GM23338 (cell line): ENCODE results near the gene FOXL1. TPM values are rescaled to one million over a fixed set of nuclear protein-coding genes. Genes with fewer than 3 reads are reported as not detected.

Experiments used
- ATAC-seq: fragments of 200-7000 bp; cut with Tn5 transposase; 3 replicates; pipeline ENCODE4 v1.9.1; 2020
- DNase-seq: peaks from one replicate; pipeline ENCODE4 v3.0.0-alpha.2; 2015; ENCODE audit warnings: low spot score
- H2AFZ ChIP-seq: fragments of 200-600 bp; sonication (generic); 2 replicates; pipeline ENCODE4 v1.8.0; 2016; ENCODE audit warnings: antibody characterized with exemption, mild to moderate bottlenecking, moderate library complexity
- H3F3A ChIP-seq: fragments of 200-600 bp; sonication (generic); replicated peaks from 2 replicates; pipeline ENCODE4 v1.8.0; 2017; ENCODE audit warnings: antibody characterized with exemption, mixed run types, low read depth
- H3K27ac ChIP-seq: fragments of 200-600 bp; sonication (generic); 2 replicates; pipeline ENCODE4 v1.6.1; 2016; ENCODE audit warnings: low read depth
- H3K27me3 ChIP-seq: fragments of 200-600 bp; sonication (generic); 2 replicates; pipeline ENCODE4 v1.8.0; 2016; ENCODE audit warnings: mild to moderate bottlenecking, mixed run types, moderate library complexity; ENCODE audit not compliant: insufficient read depth
- H3K36me3 ChIP-seq: fragments of 200-600 bp; sonication (generic); 2 replicates; pipeline ENCODE4 v1.8.0; 2016; ENCODE audit warnings: mild to moderate bottlenecking; ENCODE audit not compliant: insufficient read depth
- H3K4me1 ChIP-seq: fragments of 200-600 bp; sonication (generic); 2 replicates; pipeline ENCODE4 v1.8.0; 2016; ENCODE audit warnings: mild to moderate bottlenecking, moderate library complexity; ENCODE audit not compliant: insufficient read depth
- H3K4me2 ChIP-seq: fragments of 200-600 bp; sonication (generic); 2 replicates; pipeline ENCODE4 v1.7.1; 2017; ENCODE audit warnings: mixed run types
- H3K4me3 ChIP-seq: fragments of 200-600 bp; sonication (generic); 2 replicates; pipeline ENCODE4 v1.6.1; 2016; ENCODE audit warnings: mixed run types
- H3K79me2 ChIP-seq: fragments of 200-600 bp; sonication (generic); replicated peaks from 2 replicates; pipeline ENCODE4 v1.8.0; 2017; ENCODE audit warnings: mild to moderate bottlenecking; ENCODE audit not compliant: insufficient read depth
- H3K9me2 ChIP-seq: fragments of 200-600 bp; sonication (generic); 2 replicates; pipeline ENCODE4 v1.8.0; 2017; ENCODE audit not compliant: insufficient read depth
- H4K20me1 ChIP-seq: fragments of 200-600 bp; sonication (generic); replicated peaks from 2 replicates; pipeline ENCODE4 v1.8.0; 2017; ENCODE audit warnings: mild to moderate bottlenecking; ENCODE audit not compliant: insufficient read depth
- H3K27ac Mint-ChIP-seq: 2 replicates; pipeline ENCODE4 v1.8.0; 2020; ENCODE audit warnings: inconsistent platforms, mild to moderate bottlenecking, moderate library complexity, mixed read lengths
- H3K27me3 Mint-ChIP-seq: 3 replicates; pipeline ENCODE4 v1.8.0; 2022; ENCODE audit warnings: low read depth, mild to moderate bottlenecking, moderate library complexity, mixed read lengths, inconsistent platforms; ENCODE audit not compliant: insufficient read depth, poor library complexity
- H3K36me3 Mint-ChIP-seq: 3 replicates; pipeline ENCODE4 v1.8.0; 2021; ENCODE audit warnings: low read depth, mild to moderate bottlenecking, inconsistent platforms, moderate library complexity, mixed read lengths
- H3K4me1 Mint-ChIP-seq: 3 replicates; pipeline ENCODE4 v1.8.0; 2020; ENCODE audit warnings: mild to moderate bottlenecking, inconsistent platforms, mixed read lengths
- H3K4me3 Mint-ChIP-seq: 3 replicates; pipeline ENCODE4 v1.8.0; 2021; ENCODE audit warnings: moderate library complexity, mild to moderate bottlenecking, inconsistent platforms, mixed read lengths
- H3K9me3 Mint-ChIP-seq: 3 replicates; pipeline ENCODE4 v1.8.0; 2020; ENCODE audit warnings: moderate library complexity, mild to moderate bottlenecking, inconsistent platforms, mixed read lengths
- NANOG ChIP-seq: IDR thresholded peaks from 2 replicates; pipeline ENCODE4 v1.6.1; 2016; ENCODE audit warnings: antibody characterized with exemption, borderline replicate concordance
- polyA plus RNA-seq: library from polyadenylated mRNA; unstranded; fragments of >200 nt; fragmentation: Nextera tagmentation; extraction: Ambion mirVana; gene quantifications from 2 replicates; pipeline ENCODE4 v1.2.1, GENCODE V29; 2016
- total RNA-seq: library from RNA; depleted of rRNA; stranded (reverse); fragments of >200 nt; shearing (Covaris generic); gene quantifications from 2 replicates; pipeline ENCODE4 v1.2.3, GENCODE V29; 2014
- TF ChIP-seq, protein P1 (sequence below): IDR thresholded peaks from 2 replicates; pipeline ENCODE4 v1.6.1; 2016; ENCODE audit warnings: antibody characterized with exemption
- TF ChIP-seq, protein P2 (sequence below): fragments of 250-450 bp; sonication (Bioruptor Pico); IDR thresholded peaks from 2 replicates; pipeline ENCODE4 v1.5.0; 2020; ENCODE audit warnings: mild to moderate bottlenecking, moderate library complexity
- TF ChIP-seq, protein P3 (sequence below): IDR thresholded peaks from one replicate; pipeline ENCODE4 v1.6.1; 2018; ENCODE audit warnings: antibody characterized with exemption; ENCODE audit not compliant: unreplicated experiment

Gene FOXL1
- total and polyA plus RNA-seq, 2 experiments from 2014 or later, result 0.31 TPM; not detected in 1

DNA sequence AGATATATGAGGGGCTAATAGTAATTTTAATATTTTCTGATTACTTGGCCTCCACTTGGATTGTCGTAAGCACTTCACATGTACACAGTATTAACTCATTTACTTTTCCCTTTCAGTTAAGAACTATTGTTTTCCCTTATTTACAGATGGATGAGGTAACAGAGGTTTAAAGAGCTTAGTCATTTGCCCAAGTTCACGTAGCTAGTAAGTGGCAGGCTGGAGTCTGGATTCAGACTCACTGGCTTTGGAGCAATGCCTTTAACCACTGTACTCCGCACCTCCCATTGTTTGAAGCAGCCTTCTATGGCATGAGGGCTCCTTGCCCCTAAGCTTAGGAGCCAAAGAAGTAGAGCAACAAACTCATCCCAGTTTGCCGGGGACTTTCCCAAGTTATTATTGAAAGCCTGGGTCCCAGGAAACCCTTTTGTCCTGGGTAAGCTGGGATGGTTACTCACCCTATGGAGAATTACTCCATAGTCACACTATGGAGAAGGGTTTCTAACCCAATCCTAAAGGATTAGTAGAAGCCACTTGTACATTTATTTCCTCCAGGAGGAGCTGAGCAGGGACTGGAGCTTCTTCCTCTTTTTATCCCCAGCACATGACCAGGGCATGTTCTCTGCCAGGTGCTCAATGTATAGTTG, 12.3 kb downstream of the FOXL1 start:
- no peak for DNase-seq

DNA sequence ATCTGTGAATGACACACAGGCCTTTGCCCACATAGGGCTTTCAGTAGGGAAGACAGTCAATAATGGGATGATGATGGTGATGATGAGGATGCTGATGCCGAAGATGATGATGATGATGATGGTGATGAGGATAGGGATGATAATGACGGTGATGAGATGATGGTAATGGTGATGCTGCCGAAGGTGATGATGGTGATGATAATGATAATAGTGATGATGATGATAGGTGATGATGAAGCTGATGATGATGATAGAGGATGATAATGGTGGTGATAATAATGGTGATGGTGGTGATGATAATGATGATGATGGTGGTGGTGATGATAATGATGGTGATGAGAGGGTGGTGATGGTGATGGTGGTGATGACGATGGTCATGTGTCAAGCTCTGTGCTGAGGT, 12.9 kb downstream of the FOXL1 start:
- ATAC-seq, result no peak
- H3K9me3 Mint-ChIP-seq, result no peaks in the 10 kb centered on the region; the same call in 2 of the 3 replicates
- no peaks in the 10 kb centered on the region for H3F3A ChIP-seq
- H3K27ac ChIP-seq, result no peak overlapping the region
- no peaks in the 10 kb centered on the region for H3K36me3 ChIP-seq
- no peak overlapping the region for H2AFZ ChIP-seq
- DNase-seq, result no peak
- H3K4me3 Mint-ChIP-seq, result no peak overlapping the region
- H3K9me2 ChIP-seq, result peaks cover 15% of the 10 kb centered on the region; the same call in 1 of the 2 replicates
- no peaks in the 10 kb centered on the region for H4K20me1 ChIP-seq
- no peak overlapping the region for H3K4me3 ChIP-seq
- peaks cover 4% of the 10 kb centered on the region for H3K27me3 Mint-ChIP-seq
- peaks cover 11% of the 10 kb centered on the region; the same call in 2 of the 3 replicates for H3K4me1 Mint-ChIP-seq
- H3K27ac Mint-ChIP-seq, result no peak overlapping the region
- H3K27me3 ChIP-seq, result no peaks in the 10 kb centered on the region
- H3K4me1 ChIP-seq, result no peaks in the 10 kb centered on the region
- H3K79me2 ChIP-seq, result no peaks in the 10 kb centered on the region
- H3K36me3 Mint-ChIP-seq, result no peaks in the 10 kb centered on the region
- H3K4me2 ChIP-seq, result no peak overlapping the region
- TF ChIP-seq, protein P1, sequence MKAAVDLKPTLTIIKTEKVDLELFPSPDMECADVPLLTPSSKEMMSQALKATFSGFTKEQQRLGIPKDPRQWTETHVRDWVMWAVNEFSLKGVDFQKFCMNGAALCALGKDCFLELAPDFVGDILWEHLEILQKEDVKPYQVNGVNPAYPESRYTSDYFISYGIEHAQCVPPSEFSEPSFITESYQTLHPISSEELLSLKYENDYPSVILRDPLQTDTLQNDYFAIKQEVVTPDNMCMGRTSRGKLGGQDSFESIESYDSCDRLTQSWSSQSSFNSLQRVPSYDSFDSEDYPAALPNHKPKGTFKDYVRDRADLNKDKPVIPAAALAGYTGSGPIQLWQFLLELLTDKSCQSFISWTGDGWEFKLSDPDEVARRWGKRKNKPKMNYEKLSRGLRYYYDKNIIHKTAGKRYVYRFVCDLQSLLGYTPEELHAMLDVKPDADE, result no peak
- TF ChIP-seq, protein P2, sequence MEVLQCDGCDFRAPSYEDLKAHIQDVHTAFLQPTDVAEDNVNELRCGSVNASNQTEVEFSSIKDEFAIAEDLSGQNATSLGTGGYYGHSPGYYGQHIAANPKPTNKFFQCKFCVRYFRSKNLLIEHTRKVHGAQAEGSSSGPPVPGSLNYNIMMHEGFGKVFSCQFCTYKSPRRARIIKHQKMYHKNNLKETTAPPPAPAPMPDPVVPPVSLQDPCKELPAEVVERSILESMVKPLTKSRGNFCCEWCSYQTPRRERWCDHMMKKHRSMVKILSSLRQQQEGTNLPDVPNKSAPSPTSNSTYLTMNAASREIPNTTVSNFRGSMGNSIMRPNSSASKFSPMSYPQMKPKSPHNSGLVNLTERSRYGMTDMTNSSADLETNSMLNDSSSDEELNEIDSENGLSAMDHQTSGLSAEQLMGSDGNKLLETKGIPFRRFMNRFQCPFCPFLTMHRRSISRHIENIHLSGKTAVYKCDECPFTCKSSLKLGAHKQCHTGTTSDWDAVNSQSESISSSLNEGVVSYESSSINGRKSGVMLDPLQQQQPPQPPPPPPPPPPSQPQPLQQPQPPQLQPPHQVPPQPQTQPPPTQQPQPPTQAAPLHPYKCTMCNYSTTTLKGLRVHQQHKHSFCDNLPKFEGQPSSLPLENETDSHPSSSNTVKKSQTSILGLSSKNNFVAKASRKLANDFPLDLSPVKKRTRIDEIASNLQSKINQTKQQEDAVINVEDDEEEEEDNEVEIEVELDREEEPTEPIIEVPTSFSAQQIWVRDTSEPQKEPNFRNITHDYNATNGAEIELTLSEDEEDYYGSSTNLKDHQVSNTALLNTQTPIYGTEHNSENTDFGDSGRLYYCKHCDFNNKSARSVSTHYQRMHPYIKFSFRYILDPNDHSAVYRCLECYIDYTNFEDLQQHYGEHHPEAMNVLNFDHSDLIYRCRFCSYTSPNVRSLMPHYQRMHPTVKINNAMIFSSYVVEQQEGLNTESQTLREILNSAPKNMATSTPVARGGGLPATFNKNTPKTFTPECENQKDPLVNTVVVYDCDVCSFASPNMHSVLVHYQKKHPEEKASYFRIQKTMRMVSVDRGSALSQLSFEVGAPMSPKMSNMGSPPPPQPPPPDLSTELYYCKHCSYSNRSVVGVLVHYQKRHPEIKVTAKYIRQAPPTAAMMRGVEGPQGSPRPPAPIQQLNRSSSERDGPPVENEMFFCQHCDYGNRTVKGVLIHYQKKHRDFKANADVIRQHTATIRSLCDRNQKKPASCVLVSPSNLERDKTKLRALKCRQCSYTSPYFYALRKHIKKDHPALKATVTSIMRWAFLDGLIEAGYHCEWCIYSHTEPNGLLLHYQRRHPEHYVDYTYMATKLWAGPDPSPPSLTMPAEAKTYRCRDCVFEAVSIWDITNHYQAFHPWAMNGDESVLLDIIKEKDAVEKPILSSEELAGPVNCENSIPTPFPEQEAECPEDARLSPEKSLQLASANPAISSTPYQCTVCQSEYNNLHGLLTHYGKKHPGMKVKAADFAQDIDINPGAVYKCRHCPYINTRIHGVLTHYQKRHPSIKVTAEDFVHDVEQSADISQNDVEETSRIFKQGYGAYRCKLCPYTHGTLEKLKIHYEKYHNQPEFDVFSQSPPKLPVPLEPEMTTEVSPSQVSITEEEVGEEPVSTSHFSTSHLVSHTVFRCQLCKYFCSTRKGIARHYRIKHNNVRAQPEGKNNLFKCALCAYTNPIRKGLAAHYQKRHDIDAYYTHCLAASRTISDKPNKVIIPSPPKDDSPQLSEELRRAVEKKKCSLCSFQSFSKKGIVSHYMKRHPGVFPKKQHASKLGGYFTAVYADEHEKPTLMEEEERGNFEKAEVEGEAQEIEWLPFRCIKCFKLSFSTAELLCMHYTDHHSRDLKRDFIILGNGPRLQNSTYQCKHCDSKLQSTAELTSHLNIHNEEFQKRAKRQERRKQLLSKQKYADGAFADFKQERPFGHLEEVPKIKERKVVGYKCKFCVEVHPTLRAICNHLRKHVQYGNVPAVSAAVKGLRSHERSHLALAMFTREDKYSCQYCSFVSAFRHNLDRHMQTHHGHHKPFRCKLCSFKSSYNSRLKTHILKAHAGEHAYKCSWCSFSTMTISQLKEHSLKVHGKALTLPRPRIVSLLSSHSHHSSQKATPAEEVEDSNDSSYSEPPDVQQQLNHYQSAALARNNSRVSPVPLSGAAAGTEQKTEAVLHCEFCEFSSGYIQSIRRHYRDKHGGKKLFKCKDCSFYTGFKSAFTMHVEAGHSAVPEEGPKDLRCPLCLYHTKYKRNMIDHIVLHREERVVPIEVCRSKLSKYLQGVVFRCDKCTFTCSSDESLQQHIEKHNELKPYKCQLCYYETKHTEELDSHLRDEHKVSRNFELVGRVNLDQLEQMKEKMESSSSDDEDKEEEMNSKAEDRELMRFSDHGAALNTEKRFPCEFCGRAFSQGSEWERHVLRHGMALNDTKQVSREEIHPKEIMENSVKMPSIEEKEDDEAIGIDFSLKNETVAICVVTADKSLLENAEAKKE (CRISPR knock-in tag), result no peak

More for the DNA sequence above, 12.3 kb downstream of the FOXL1 start:
- no peak overlapping the region for H3K27ac ChIP-seq
- H4K20me1 ChIP-seq, result no peaks in the 10 kb centered on the region
- no peak for TF ChIP-seq NANOG
- TF ChIP-seq, protein P3, sequence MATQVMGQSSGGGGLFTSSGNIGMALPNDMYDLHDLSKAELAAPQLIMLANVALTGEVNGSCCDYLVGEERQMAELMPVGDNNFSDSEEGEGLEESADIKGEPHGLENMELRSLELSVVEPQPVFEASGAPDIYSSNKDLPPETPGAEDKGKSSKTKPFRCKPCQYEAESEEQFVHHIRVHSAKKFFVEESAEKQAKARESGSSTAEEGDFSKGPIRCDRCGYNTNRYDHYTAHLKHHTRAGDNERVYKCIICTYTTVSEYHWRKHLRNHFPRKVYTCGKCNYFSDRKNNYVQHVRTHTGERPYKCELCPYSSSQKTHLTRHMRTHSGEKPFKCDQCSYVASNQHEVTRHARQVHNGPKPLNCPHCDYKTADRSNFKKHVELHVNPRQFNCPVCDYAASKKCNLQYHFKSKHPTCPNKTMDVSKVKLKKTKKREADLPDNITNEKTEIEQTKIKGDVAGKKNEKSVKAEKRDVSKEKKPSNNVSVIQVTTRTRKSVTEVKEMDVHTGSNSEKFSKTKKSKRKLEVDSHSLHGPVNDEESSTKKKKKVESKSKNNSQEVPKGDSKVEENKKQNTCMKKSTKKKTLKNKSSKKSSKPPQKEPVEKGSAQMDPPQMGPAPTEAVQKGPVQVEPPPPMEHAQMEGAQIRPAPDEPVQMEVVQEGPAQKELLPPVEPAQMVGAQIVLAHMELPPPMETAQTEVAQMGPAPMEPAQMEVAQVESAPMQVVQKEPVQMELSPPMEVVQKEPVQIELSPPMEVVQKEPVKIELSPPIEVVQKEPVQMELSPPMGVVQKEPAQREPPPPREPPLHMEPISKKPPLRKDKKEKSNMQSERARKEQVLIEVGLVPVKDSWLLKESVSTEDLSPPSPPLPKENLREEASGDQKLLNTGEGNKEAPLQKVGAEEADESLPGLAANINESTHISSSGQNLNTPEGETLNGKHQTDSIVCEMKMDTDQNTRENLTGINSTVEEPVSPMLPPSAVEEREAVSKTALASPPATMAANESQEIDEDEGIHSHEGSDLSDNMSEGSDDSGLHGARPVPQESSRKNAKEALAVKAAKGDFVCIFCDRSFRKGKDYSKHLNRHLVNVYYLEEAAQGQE, result no peak
- no peak for ATAC-seq
- H3K9me2 ChIP-seq, result peaks cover 15% of the 10 kb centered on the region; the same call in 1 of the 2 replicates
- H3K4me3 ChIP-seq, result no peak overlapping the region
- no peaks in the 10 kb centered on the region for H3K4me1 ChIP-seq
- no peak overlapping the region for H3K4me2 ChIP-seq
- no peaks in the 10 kb centered on the region for H3K36me3 ChIP-seq
- peaks cover 11% of the 10 kb centered on the region; the same call in 2 of the 3 replicates for H3K4me1 Mint-ChIP-seq
- no peaks in the 10 kb centered on the region for H3K79me2 ChIP-seq
- no peak overlapping the region for H3K27ac Mint-ChIP-seq
- no peaks in the 10 kb centered on the region; the same call in 2 of the 3 replicates for H3K9me3 Mint-ChIP-seq
- no peak overlapping the region for H2AFZ ChIP-seq
- H3K27me3 Mint-ChIP-seq, result peaks cover 4% of the 10 kb centered on the region
- H3F3A ChIP-seq, result no peaks in the 10 kb centered on the region
- no peaks in the 10 kb centered on the region for H3K36me3 Mint-ChIP-seq
- no peaks in the 10 kb centered on the region for H3K27me3 ChIP-seq
- H3K4me3 Mint-ChIP-seq, result no peak overlapping the region
